Activated CD4-positive, alpha-beta T cell treated with anti-CD3 and anti-CD28 coated beads, Interleukin-2, amount 50 U/mL, for 4 hours (primary cell): ENCODE measurements around the gene R3HDM4.
"Not testable (repeated sequence)": the region's sequence is repeated elsewhere in the genome, so short reads cannot be mapped to it uniquely, and the experiment has no call there.

Experiments used
- DNase-seq, 2 experiments: peaks; one replicate each; pipeline ENCODE4 v3.0.0-alpha.2; 2020

Gene R3HDM4

GRCh38 chr19:911197-912033, 1.6 kb downstream of the R3HDM4 start:
- no peak for DNase-seq

- DNase-seq: no peak
These were observed 5.7 kb downstream of the R3HDM4 start for GRCh38 chr19:907183-907853.

GRCh38 chr19:906480-906879, 6.5 kb downstream of the R3HDM4 start:
- no peak for DNase-seq

GRCh38 chr19:904545-904944, 8.5 kb downstream of the R3HDM4 start:
- DNase-seq: no peak

- DNase-seq: no peak
These were observed 9.7 kb downstream of the R3HDM4 start for GRCh38 chr19:903266-903797.

- DNase-seq: no peak
These were observed 10.4 kb downstream of the R3HDM4 start for GRCh38 chr19:902446-903226.

GRCh38 chr19:902093-902370, 11.0 kb downstream of the R3HDM4 start:
- no peak for DNase-seq

- DNase-seq: no peak
These were observed 11.6 kb downstream of the R3HDM4 start for GRCh38 chr19:901216-902092.

- no peak for DNase-seq
These were observed 12.5 kb downstream of the R3HDM4 start for GRCh38 chr19:900302-901111.

GRCh38 chr19:900043-900301, 13.0 kb downstream of the R3HDM4 start:
- no peak for DNase-seq

- no peak for DNase-seq
These were observed 13.5 kb downstream of the R3HDM4 start for GRCh38 chr19:899336-900042.

- no peak for DNase-seq
These were observed 14.4 kb downstream of the R3HDM4 start for GRCh38 chr19:898663-899062.

GRCh38 chr19:897442-898039, 15.5 kb downstream of the R3HDM4 start:
- no peak for DNase-seq

- DNase-seq: no peak
These were observed 16.0 kb downstream of the R3HDM4 start for GRCh38 chr19:896999-897398.

- no peak for DNase-seq
These were observed 16.6 kb downstream of the R3HDM4 start for GRCh38 chr19:896434-896833.

GRCh38 chr19:892894-893689, 19.9 kb downstream of the R3HDM4 start, which contains the start of the genes MED16 and RNU6-9:
MED16 (minus strand) TSS chr19:893187; CDS start chr19:891131, 2,056 bp downstream.
RNU6-9 (plus strand) TSS chr19:893484.
- DNase-seq: peak; percentile 83 to 86

- no peak for DNase-seq
These were observed 20.7 kb downstream of the R3HDM4 start for GRCh38 chr19:892243-892893.

GRCh38 chr19:891421-892200, 21.4 kb downstream of the R3HDM4 start:
- DNase-seq: not testable (repeated sequence)
